Astrocyte of the spinal cord (primary cell): ENCODE measurements around the gene ZFP36L1.

Source experiments
- DNase-seq: peaks from one replicate; pipeline ENCODE4 v3.0.0; 2011; ENCODE audit warnings: low read depth, low spot score
- H3K4me3 ChIP-seq: 2 replicates; pipeline ENCODE4 v1.5.1; 2011; ENCODE audit warnings: low read depth, mild to moderate bottlenecking, low read length, moderate library complexity
- CTCF ChIP-seq: IDR thresholded peaks from 2 replicates; pipeline ENCODE4 v1.5.1; 2012; ENCODE audit warnings: low read depth, mild to moderate bottlenecking, low read length, inconsistent platforms
- in situ Hi-C: cut with HindIII; loops from 2 replicates; pipeline ENCODE4 v1.10.0; 2017; ENCODE audit warnings: low sequenced_read_pairs

The ZFP36L1 gene

GRCh38 chr14:68749487-68750475 lies 43.1 kb downstream of the ZFP36L1 start:
- no peak for DNase-seq
- TF ChIP-seq CTCF: no peak
- H3K4me3 ChIP-seq: no peak overlapping the region
- in situ Hi-C loops: no loop called here

- in situ Hi-C loops: no loop called here
- no peak overlapping the region for H3K4me3 ChIP-seq
- TF ChIP-seq CTCF: no peak
- no peak for DNase-seq
Observed at GRCh38 chr14:68748691-68749090, 44.2 kb downstream of the ZFP36L1 start.

GRCh38 chr14:68748260-68748659 lies 44.6 kb downstream of the ZFP36L1 start:
- no peak for DNase-seq
- TF ChIP-seq CTCF: no peak
- H3K4me3 ChIP-seq: no peak overlapping the region
- in situ Hi-C loops: no loop called here

GRCh38 chr14:68747393-68747792 lies 45.5 kb downstream of the ZFP36L1 start:
- TF ChIP-seq CTCF: no peak
- no peak for DNase-seq
- no peak overlapping the region for H3K4me3 ChIP-seq
- in situ Hi-C loops: no loop called here

- no peak for DNase-seq
- no peak overlapping the region for H3K4me3 ChIP-seq
- in situ Hi-C loops: no loop called here
- TF ChIP-seq CTCF: no peak
Observed at GRCh38 chr14:68744613-68745012, 48.3 kb downstream of the ZFP36L1 start.

GRCh38 chr14:68741839-68742470 lies 50.9 kb downstream of the ZFP36L1 start:
- no peak for TF ChIP-seq CTCF
- no peak for DNase-seq
- in situ Hi-C loops: no loop called here
- H3K4me3 ChIP-seq: no peak overlapping the region
